Stimulated activated naive CD8-positive, alpha-beta T cell treated with anti-CD3 and anti-CD28 coated beads, Interleukin-15, Interleukin-2, amounts not matched to agents 100 ng/mL and 50 ng/mL, for 24 hours (primary cell): ENCODE measurements around the gene CCDC82.
"Not testable (repeated sequence)": the region's sequence is repeated elsewhere in the genome, so short reads cannot be mapped to it uniquely, and the experiment has no call there.

Experiments used
- H3K27ac Mint-ChIP-seq: one replicate; pipeline ENCODE4 v1.8.0; 2021; ENCODE audit warnings: mild to moderate bottlenecking, mixed read lengths
- H3K27me3 Mint-ChIP-seq: one replicate; pipeline ENCODE4 v1.8.0; 2021; ENCODE audit warnings: mixed read lengths
- H3K36me3 Mint-ChIP-seq: one replicate; pipeline ENCODE4 v1.8.0; 2021; ENCODE audit warnings: low read depth, mixed read lengths
- H3K4me1 Mint-ChIP-seq: one replicate; pipeline ENCODE4 v1.8.0; 2021; ENCODE audit warnings: low read depth, mixed read lengths
- H3K4me3 Mint-ChIP-seq: one replicate; pipeline ENCODE4 v1.8.0; 2021; ENCODE audit warnings: mild to moderate bottlenecking, mixed read lengths
- H3K9me3 Mint-ChIP-seq: one replicate; pipeline ENCODE4 v1.8.0; 2021; ENCODE audit warnings: mixed read lengths

Gene CCDC82

DNA sequence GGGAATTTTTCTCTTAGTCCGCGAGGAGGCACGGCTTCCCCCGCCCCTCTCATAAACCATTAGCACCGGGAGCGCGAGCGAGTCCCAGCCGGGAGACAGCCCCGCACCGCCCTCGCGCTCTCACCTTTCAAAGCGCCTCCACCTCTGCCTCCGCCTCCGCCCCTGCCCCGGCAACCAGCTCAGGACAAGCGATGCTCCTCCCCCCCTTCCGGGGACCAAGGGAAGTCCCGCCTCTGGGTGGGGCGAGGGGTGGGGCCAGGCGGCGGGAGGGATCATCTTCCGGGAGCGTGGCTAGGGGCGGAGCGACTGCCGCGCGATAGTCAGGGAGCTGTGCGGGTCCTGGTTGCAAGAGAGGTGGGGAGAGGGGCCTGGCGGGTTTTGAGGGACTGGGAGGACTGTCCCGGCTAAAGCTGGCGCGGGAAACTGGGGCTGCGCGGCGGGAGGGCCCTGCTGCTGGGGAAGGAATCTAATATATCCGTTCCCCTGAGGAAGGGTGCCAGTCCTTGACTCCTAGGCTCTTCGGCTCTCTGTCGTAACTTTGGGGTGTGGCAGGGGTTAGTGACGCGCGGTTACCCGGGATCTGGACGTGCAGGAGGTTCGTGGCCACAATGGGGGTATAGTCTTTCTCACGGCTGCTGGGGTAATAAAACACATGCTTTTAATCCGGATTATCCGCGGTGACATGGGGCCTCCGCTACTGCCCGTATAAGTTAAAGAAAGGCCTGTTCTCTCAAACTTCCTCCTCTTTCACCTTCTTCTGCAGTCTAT lies at the start of gene CCDC82, which contains the start of gene JRKL:
CCDC82 (minus strand) TSS at position 193 of the 768 bp plus-strand sequence. CDS start 5,165 bp downstream, outside the sequence.
JRKL (plus strand) TSS at position 294 of the 768 bp plus-strand sequence. CDS start 637 bp downstream, outside the sequence.
- Mint-ChIP-seq H3K36me3 (peaks cover 37% of the 10 kb centered on the region), H3K27ac (peak within 1 kb of the TSS; percentile 91), H3K27me3 (no peaks in the 10 kb centered on the region), H3K9me3 (peaks cover 4% of the 10 kb centered on the region), H3K4me3 (peak within 1 kb of the TSS; percentile 93), H3K4me1 (peaks cover 71% of the 10 kb centered on the region)

DNA sequence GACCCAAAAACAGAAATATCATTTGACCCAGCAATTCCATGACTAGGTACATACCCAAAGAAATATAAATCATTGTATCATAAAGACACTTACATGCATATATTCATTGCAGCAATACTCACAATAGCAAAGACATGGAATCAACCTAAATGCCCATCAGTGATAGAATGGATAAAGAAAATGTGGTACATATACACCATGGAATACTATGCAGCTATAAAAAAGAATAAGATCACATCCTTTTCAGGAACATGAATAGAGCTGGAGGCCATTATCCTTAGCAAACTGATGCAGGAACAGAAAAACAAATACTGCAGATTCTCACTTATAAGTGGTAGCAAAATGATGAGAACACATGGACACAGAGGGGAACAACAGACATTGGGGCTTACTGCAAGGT lies 42.9 kb upstream of the CCDC82 start:
- not testable (repeated sequence) for H3K27ac Mint-ChIP-seq, H3K4me3 Mint-ChIP-seq, H3K4me1 Mint-ChIP-seq, H3K36me3 Mint-ChIP-seq, H3K9me3 Mint-ChIP-seq
- peaks cover 63% of the 10 kb centered on the region for H3K27me3 Mint-ChIP-seq

- Mint-ChIP-seq H3K9me3 (no peaks in the 10 kb centered on the region), H3K36me3 (no peaks in the 10 kb centered on the region), H3K27me3 (peaks cover 58% of the 10 kb centered on the region), H3K4me1 (peaks cover 3% of the 10 kb centered on the region), H3K27ac (no peak overlapping the region), H3K4me3 (no peak overlapping the region)
Measured at GRCh38 chr11:96430668-96431067, 41.0 kb upstream of the CCDC82 start.

- Mint-ChIP-seq H3K9me3 (no peaks in the 10 kb centered on the region), H3K27ac (no peak overlapping the region), H3K27me3 (peaks cover 47% of the 10 kb centered on the region), H3K4me1 (peaks cover 10% of the 10 kb centered on the region), H3K4me3 (no peak overlapping the region), H3K36me3 (no peaks in the 10 kb centered on the region)
Measured at GRCh38 chr11:96424693-96425092, 35.0 kb upstream of the CCDC82 start.

DNA sequence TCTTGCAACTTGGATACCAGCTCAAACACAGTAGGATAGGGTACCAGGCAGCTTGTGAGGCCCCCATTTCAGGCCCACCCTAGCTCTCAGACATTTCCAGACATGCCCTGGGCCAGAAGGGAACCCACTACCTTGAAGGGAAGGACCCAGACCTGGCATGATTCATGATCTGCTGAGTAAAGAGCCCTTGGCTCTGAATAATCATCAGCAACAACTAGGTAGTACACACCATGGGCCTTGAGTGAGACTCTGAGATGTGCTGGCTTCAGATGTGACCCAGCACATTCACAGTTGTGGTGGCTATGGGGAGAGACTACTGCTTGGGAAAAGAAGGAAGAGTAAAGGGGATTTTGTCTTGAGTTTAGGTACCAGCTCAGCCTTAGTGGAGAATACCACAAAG lies 23.7 kb upstream of the CCDC82 start:
- Mint-ChIP-seq H3K4me3 (no peak overlapping the region), H3K27ac (no peak overlapping the region), H3K9me3 (no peaks in the 10 kb centered on the region)

GRCh38 chr11:96412761-96413381 lies 23.2 kb upstream of the CCDC82 start:
- Mint-ChIP-seq H3K4me1 (no peaks in the 10 kb centered on the region), H3K27me3 (peaks cover 31% of the 10 kb centered on the region), H3K36me3 (no peaks in the 10 kb centered on the region), H3K27ac (no peak overlapping the region), H3K4me3 (no peak overlapping the region), H3K9me3 (no peaks in the 10 kb centered on the region)

More for the DNA sequence above, 23.7 kb upstream of the CCDC82 start:
- no peaks in the 10 kb centered on the region for H3K4me1 Mint-ChIP-seq
- peaks cover 36% of the 10 kb centered on the region for H3K27me3 Mint-ChIP-seq
- no peaks in the 10 kb centered on the region for H3K36me3 Mint-ChIP-seq

DNA sequence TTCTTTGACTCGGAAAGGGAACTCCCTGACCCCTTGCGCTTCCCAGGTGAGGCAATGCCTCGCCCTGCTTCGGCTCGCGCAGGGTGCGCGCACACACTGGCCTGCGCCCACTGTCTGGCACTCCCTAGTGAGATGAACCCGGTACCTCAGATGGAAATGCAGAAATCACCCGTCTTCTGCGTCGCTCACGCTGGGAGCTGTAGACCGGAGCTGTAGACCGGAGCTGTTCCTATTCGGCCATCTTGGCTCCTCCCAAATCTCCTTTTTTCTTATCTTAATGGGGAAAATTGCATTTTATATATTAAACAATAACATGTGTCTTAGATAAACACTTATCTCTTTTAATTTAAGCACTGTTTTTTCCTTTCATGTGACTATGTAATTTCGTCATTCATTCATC lies 21.7 kb upstream of the CCDC82 start:
- not testable (repeated sequence) for H3K4me1 Mint-ChIP-seq, H3K9me3 Mint-ChIP-seq
- H3K27me3 Mint-ChIP-seq: peaks cover 21% of the 10 kb centered on the region

DNA sequence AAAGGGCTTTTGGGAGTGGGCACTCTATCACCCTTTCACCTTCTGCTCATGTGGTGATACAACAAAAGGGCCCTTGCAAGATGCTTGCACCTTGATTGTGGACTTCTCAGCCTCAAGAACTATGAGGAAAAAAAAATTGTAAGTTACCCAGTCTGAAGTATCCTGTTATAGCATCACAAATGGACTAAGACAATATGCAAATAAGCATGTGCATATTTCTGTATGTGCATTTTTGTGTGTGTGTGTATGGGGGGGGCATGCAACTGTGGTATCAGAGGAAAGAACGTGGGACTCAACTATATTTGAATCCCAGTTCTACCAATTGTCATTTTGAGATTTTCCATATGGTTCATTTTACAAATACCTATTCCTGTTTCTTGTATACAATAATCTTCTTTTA lies 11.0 kb upstream of the CCDC82 start:
- H3K9me3 Mint-ChIP-seq: no peaks in the 10 kb centered on the region
- no peaks in the 10 kb centered on the region for H3K36me3 Mint-ChIP-seq
- no peak overlapping the region for H3K4me3 Mint-ChIP-seq
- peaks cover 3% of the 10 kb centered on the region for H3K4me1 Mint-ChIP-seq
- peaks cover 7% of the 10 kb centered on the region for H3K27me3 Mint-ChIP-seq
- H3K27ac Mint-ChIP-seq: no peak overlapping the region

More for the DNA sequence above, 21.7 kb upstream of the CCDC82 start:
- H3K36me3 Mint-ChIP-seq, H3K27ac Mint-ChIP-seq: not testable (repeated sequence)
- peak overlapping the region; percentile 60 for H3K4me3 Mint-ChIP-seq

DNA sequence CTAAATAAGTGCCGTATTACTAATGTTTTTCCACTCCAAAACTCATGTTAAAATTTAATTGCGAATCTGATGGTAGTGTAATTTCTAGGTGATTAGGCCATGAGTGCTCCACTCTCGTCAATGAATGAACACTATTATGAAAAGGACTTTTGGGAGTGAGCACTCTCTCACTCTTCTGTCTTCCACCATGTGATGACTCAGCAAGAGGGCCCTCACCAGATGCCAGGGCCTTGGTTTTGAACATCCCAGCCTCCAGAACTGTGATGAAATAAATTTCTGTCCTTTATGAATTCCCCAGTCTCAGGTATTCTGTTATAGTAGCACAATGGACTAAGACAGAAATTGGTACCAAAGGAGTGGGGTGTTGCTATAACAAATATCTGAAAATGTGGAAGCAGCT lies 8.2 kb upstream of the CCDC82 start:
- H3K4me3 Mint-ChIP-seq: no peak overlapping the region
- peaks cover 16% of the 10 kb centered on the region for H3K4me1 Mint-ChIP-seq
- H3K9me3 Mint-ChIP-seq: no peaks in the 10 kb centered on the region
- no peaks in the 10 kb centered on the region for H3K27me3 Mint-ChIP-seq
- no peaks in the 10 kb centered on the region for H3K36me3 Mint-ChIP-seq
- no peak overlapping the region for H3K27ac Mint-ChIP-seq

DNA sequence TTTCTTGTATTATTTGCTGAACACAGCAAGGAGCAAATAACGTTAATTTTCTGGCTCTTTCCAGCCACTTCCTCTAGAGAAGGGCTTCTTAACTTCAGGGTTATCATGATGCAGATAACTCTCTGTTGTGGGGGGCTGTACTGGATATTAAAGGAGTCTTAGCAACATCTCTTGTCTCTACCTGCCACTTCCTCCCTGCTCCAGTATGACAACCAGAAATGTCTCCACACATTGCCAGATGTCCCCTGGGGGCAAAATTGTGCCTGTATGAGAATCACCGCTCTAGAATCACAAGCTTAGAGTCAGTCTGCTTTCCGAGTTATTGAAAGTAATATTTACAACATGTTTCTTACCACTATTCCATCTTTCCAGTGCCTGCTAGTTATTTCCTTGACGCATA lies 6.9 kb upstream of the CCDC82 start:
- peaks cover 6% of the 10 kb centered on the region for H3K36me3 Mint-ChIP-seq
- no peaks in the 10 kb centered on the region for H3K9me3 Mint-ChIP-seq
- no peaks in the 10 kb centered on the region for H3K27me3 Mint-ChIP-seq
- no peak overlapping the region for H3K4me3 Mint-ChIP-seq
- peaks cover 28% of the 10 kb centered on the region for H3K4me1 Mint-ChIP-seq
- H3K27ac Mint-ChIP-seq: no peak overlapping the region

DNA sequence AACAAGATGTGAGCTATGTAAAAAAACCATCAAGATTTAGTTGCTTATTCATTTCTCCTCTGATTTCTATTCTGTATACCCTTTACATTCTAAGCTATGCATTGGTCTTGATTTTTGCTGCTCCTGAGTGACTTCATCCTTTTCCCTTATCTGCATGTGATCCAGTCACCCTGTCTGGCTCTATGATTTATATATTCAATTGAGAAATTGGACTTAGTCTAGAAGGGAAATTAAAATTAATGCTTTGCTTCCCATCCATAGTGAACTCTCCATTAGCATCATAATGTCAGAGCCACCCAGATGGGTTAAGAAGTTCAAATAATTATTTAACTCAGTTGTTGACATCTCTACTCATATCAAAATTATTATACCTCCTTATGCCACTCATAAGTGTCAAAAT lies 5.1 kb upstream of the CCDC82 start:
- Mint-ChIP-seq H3K4me3 (no peak overlapping the region), H3K4me1 (peaks cover 43% of the 10 kb centered on the region), H3K27me3 (no peaks in the 10 kb centered on the region), H3K9me3 (peaks cover 4% of the 10 kb centered on the region), H3K36me3 (peaks cover 20% of the 10 kb centered on the region), H3K27ac (no peak overlapping the region)

- Mint-ChIP-seq H3K9me3 (peaks cover 4% of the 10 kb centered on the region), H3K4me3 (no peak overlapping the region), H3K4me1 (peaks cover 44% of the 10 kb centered on the region), H3K36me3 (peaks cover 20% of the 10 kb centered on the region), H3K27me3 (no peaks in the 10 kb centered on the region), H3K27ac (no peak overlapping the region)
Measured at GRCh38 chr11:96393753-96394348, 4.1 kb upstream of the CCDC82 start.

DNA sequence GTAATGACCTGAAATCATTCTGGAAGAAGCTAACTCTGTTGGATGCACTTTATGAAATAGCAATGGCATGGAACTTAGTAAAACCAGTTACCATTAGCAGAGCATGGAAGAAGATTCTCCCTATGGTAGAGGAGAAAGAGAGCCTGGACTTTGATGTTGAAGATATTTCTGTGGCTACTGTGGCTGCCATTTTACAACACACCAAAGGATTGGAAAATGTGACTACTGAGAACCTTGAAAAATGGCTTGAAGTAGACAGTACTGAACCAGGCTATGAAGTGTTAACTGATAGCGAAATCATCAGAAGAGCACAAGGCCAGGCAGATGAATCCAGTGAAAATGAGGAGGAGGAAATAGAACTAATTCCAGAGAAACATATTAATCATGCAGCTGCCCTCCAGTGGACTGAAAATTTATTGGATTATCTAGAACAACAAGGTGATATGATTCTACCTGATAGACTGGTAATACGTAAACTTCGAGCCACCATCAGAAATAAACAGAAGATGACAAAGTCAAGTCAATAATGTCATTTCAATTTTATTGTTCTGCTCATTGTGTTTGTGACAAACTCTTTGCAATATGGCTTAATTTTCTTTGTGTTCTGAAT lies 2.1 kb upstream of the CCDC82 start:
- Mint-ChIP-seq H3K36me3 (peaks cover 26% of the 10 kb centered on the region), H3K9me3 (peaks cover 4% of the 10 kb centered on the region), H3K27ac (no peak overlapping the region)

GRCh38 chr11:96390488-96390792 lies 728 bp upstream of the CCDC82 start:
- Mint-ChIP-seq H3K27ac (peak overlapping the region; percentile 91), H3K4me1 (peaks cover 66% of the 10 kb centered on the region), H3K4me3 (peak overlapping the region; percentile 93), H3K36me3 (peaks cover 34% of the 10 kb centered on the region), H3K9me3 (peaks cover 4% of the 10 kb centered on the region), H3K27me3 (no peaks in the 10 kb centered on the region)

More for the DNA sequence above, 2.1 kb upstream of the CCDC82 start:
- Mint-ChIP-seq H3K4me3 (peak overlapping the region; percentile 93), H3K27me3 (no peaks in the 10 kb centered on the region), H3K4me1 (peaks cover 62% of the 10 kb centered on the region)
